HG03175 (cell line): ENCODE measurements around the gene GPC1.

Experiments
- ATAC-seq: cut with Tn5 transposase; IDR thresholded peaks from one replicate; pipeline ENCODE4 v1.9.1; 2021; ENCODE audit warnings: mild to moderate bottlenecking, moderate library complexity; ENCODE audit not compliant: unreplicated experiment

The GPC1 gene

DNA sequence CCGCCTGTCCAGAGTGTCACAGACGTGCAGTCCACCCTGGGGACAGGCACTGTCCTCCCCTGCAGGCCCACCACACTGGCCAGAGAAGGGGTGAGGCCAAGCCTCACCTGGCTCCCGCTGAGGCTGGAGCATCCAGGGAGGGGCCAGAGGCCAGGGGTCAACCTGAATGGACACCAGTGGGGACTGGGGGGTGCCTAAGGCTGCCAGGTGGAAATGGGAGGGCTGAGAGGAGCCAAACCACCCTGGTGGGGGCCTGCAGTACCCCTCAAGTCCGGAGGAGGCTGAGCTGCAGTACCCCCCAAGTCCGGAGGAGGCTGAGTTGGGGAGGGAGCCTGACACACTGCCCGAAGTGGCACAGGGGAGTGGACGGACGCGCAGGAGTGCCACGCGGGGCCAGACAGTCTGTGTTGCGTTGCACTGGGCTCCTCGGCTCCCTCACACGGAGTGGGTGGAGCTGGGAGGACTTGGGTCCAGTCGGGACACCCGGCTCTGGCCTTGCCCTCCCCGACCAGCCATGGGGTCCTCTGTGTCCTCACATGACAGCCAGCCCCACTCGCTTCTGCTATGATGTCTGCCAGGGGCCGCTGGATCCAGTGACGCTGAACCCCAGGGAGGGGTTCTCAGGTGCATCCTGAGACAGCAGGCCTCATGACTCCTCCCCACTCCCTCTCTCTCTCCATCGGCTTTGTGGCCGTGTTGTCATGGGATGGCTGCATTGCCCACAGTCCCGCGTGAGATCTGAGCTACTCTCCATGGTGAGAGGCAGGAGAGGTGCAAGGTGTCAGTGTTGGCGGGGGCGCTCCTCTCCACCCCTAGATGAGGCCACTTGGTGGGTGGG lies 22.3 kb upstream of the GPC1 start:
- no peak for ATAC-seq

DNA sequence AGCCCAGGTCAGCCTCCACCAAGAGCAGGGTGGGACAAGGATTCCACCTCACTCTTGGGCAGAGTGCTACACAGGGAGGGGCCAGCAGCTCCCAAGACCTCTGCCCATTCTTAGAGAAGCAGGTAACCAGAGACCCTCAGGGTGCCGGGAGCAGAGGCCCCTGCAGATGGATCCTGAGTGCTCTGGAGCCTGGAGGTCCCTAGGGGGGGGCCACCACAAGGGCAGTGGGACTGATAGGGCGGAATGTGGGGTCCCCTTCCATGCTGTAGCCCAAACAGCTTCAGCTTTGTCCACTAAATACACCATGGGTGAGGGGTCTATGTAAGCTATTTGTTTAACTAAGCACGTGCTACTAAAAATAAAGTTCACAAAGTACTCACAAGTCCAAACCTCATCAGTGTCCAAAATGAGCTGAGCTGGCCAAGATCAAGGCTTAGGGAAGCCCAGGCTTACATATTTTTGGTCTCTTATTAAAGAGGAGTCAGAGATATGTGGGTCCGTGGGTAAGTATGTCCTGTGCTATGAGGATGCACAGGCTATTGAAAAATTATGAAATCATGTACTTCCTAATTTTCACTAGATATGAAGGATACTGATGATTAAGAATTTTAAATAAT lies 21.5 kb upstream of the GPC1 start:
- no peak for ATAC-seq

DNA sequence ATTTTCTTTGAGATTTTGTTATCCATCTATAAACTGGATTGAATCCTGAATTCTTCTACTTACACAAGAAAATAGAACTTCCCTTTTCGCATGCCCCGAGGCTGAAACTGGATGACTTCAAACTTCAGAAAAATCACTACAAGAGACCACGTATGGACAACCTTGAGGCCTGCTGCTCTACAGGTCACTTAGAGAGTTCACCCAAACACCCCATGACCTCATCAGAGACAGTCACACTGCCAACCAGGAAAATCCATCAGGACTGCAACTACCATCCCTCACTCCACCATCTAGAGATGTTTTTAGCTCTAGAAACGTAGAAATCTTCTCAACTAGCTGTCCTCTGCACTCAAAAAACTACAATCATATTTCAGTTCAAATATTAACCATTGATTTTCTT lies 18.6 kb upstream of the GPC1 start:
- ATAC-seq = no peak

DNA sequence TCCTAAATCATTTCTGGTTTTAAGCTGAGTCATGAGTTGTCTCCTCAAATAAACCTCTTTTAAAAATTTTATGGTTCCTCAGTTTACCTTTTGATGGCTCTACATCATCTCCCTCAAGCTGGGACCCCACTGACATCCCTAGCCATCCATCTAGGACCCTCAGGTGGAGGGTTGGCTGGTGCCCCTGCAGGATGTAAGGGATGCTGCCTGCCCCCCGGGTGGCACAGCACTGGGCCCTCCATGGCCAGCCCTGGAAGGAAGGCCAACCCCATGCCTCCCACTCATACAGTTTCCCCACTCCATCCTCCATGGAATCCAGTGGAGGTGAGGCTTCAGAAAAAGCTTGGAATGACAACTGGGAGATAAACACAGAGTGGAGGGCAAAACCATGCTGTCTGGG lies 17.2 kb upstream of the GPC1 start:
- no peak for ATAC-seq

DNA sequence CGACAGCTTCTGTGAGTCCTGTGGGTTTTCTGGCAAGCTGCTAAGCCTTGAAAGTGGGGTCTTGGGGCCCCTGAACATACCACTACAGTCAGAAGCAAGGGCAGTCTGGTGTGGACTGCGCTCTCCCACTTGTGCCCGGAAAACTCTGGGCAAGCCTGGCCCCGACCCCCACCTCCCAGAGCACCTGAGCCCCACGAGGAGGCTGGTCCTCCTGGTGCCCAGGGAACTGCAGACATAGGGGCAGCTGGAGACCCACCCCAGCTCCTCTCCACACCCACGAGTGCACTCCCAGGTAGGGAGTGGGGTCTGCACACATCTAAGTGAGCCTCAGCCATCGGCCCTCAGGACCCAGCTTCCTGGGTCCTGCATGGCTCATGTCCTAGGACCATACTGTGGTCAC lies 16.2 kb upstream of the GPC1 start:
- ATAC-seq = no peak

DNA sequence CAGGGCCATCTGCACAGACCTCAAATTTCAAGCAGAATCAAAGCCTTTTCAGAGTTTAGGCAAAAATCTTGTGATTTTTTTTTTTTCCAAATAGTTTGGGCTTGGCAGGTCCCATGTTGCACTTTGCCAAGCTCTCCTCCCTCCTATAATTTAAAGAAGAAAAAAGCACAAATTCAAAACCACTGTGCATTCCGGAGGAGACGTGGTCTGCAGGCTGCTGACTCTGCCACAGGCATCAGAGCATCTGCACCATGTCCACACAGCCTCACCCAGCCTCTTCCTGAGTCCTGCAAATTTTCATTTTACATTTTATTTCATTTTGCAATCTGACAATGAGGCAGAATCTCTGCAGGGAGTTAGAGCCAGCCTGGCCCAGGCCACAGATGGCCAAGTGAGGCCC lies 15.7 kb upstream of the GPC1 start:
- no peak for ATAC-seq

DNA sequence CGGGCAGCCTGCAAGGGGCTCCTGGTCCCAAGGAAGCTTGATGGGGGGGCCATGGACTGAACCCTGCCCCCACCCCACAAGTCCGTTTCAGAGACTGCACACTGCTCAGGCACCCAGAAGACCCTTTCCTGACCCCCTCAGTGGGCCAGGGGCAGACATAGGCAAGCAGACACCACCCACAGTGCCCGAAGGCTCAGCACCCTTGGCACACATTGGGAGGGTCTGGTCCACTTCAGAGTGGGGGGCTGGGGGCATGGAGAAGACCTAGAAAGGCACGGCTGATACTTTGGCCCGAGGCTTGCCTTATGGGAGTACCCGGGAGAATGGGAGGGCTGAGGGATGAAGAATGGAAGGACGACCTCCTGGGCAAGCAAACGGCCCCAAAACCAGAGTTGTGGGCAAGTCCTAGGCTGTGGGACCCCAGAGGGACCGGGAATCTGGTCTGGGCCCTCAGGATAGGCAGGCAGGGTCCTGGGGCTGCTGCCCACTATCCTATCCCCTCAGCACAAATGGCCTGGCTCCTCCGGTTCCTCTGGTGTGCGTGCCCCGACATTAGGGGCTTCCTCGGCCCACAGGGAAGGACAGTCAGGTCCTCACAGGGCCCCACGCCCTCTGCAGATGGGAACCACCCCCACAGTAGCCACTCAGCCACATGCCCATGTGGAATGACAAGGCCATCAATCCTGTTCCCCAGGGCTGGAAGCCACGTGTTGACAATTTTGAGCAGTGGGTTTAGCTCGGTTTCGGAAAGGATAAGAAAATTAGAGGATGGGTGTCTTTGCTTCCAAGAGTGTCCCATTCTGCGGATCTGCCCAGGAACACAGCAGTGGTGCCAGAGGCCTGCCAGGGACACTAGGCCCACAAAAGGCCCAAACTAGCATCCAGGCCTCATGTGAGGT lies 15.0 kb upstream of the GPC1 start:
- ATAC-seq = no peak

DNA sequence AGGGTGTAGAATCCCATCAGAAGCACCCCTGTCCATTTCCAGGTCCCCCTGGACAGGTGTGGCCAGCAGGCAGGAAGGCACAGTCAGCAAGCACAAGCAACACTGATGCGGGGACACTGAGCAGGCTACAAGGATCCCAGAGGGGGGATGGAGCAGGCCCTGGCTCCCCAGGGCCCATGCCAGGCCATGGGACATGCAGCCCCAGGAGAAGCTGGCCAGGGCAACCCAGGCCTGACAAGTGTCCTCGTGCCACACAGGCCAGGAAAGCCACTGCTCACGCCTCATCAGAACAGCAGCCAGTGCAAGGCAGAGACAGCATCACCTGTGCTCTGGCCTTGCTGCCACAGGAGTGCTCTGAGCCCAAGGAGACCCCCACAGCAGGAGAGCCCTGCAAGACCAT lies 14.1 kb upstream of the GPC1 start:
- ATAC-seq = no peak

DNA sequence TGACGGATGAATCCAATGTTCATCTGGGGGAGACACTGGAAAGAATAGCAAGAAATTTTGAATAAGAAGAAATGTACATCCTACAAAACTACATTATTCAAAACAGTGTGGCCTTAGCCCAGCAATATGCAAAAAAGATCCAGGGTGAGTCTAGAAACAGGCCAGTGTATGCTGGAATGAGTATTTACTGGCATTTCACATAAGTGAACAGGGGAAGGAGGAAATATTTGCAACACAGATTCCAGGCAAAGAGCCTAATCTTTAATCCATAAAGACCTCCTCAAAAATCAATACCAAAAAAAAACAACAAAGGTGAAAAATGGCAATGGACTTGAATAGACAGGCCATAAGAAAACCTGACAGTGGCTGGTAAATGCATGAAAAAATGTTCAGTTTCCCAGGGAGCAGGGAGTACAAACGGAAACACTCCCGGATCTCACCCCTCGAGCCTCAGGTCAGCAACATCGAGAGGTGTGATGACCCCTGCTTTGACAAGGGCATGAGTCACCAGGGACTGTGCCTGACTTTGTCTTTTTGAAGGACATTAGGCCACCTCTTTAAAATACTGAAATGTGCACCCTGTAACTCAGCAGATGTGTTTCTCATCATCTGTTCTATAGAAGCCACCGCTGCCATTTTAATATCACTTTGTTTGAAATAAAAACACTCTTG lies 12.7 kb upstream of the GPC1 start:
- ATAC-seq = no peak

DNA sequence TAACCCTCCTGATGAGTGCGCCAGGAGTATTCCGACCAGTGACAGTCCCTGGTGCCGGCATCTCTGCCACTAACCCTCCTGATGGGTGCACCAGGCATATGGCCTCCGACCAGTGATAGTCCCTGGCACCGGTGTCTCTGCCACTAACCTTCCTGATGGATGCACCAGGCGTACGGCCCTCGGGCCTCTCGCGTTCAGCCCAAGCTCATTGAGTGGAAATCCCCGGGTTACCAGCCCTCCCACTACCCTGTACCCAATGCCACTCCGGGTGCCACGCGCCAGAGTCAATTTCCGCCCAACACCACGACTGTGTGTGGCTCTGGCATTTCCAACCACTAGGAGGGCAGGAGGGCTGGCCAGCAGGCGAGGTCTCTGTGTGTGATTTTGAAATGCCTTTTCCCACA lies 11.7 kb upstream of the GPC1 start:
- ATAC-seq = no peak

DNA sequence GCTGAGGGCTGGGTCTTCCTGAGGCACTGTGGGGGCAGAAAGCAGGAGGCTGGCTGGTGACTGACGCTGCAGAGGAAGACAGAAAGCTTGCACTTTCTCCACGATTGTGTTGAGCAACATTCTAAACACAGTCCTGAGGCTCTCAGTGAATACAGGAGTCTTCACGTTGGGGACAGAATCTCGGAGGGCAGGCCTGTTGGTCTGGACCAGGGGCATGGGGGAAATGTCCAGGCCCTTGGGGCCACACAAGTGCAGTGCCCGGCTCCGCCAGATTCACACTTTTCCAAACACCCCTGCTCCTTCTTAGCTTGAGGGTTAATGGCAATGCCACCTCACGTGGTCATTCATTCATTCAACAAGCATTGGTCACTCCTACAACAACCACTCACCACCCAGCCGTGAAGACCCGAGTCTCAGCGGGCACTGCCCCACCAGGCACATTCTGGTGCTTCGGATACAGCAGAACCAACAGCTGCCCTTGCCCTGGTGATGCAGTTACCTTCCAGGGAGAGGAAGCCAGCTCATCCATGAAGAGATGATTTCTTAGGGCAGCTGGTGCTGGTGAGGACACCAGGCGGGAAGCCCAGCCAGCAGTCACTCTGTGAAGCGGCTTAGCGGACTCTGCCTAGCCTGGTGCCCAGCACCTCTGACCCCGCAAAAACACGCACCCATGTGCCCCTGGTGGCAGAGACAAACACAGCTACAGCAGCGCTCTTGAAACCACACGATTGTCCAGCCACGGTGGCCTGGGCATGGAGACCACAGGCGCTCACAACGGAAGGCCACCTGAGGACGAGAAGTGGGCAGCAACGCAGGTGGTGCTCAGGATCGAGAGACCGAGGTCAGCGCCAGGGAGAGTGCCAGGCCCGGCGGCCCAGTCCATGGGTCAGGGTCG lies 10.9 kb upstream of the GPC1 start:
- ATAC-seq = no peak

DNA sequence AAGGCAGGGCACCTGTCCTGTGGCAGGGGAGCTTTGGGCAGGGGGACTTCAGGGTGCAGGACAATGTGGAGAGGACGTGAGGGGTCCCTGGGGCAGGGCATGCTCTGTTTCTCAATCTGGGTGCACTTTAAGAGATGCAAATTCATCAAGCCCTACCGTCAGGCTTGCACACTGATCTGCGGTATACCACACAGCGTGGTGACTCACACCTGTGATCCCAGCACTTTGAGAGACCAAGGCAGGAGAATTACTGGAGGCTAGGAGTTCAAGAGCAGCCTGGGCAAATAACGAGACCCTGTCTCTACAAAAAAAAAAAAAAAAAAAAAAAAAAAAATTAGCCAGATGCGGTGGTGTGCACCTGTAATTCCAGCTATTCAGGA lies 10.2 kb upstream of the GPC1 start:
- no peak for ATAC-seq

DNA sequence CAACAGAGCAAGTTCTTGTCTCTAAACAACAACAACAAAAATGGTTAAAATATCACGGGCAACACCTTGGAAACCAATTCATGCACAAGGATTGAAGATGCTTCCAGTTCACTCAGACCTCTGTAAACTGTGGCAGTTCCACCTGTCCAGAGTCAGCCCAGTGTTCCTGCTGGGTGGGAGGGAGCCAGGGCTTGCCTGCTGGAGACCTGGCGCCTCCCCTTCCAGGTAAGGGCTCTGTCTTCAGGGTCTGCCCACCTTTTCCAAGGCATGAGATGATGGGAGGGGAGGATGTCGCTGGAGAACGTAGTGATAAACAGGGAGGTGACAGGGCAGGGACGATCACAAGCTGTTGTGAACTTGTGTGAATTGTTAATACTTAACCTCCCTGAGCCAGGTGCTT lies 9.8 kb upstream of the GPC1 start:
- ATAC-seq = no peak

DNA sequence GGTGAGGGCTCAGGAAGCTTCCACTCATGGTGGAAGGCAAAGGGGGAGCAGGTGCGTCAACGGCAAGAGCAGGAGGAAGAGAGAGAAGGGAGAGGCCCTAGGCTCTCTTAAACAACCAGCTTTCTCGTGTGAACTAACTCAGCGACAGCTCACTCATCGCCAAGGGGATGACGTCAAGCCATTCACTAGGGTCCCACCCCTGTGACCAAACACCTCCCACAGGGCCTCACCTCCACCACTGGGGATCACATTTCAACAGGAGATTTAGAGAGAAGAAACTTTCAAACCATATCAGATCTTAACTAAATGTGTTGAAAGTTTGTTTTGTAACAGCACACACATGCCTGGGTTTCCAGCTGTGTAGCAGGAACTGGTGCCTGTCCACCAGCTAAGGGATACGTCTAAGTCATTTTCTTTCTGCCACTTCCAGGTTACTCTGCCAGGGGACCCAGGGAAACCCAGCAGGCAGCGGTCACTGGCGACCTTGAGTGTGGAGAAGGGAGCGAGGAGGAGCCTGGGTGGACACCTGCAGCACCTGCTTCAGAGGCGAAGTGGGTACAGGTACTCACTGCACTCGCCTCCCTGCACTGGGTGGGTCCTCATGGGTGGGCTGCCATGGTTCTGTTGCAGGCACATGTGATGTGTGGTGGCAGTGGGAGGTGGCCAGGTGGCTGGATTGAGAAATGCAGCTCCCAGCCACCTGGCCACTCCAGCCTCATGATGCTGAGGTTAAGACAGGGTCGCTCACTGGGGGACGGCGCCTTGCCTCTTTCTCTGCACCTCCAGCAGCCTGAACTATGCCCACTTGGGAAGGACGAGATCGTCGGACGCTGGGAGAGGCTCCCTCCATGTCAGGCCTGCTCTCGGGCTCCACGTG lies 8.4 kb upstream of the GPC1 start:
- no peak for ATAC-seq

DNA sequence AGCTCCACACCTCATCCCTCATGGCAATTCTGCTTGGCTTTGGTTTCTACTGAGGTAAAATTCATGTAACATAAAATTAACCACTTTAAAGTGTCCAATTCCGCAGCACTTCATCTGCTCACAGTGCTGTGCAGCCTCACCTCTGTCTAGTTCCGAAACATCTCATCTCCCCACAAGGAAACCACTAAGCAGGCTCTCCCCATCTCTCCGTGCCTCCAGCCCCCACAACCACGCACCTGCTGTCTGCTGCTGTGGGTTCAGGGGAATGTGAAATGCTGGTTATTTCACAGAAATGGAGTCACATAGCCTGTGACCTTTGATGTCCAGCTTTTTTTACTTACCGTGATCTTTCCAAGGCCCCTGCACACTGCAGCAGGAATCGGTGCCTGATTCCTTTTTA lies 7.7 kb upstream of the GPC1 start:
- no peak for ATAC-seq

DNA sequence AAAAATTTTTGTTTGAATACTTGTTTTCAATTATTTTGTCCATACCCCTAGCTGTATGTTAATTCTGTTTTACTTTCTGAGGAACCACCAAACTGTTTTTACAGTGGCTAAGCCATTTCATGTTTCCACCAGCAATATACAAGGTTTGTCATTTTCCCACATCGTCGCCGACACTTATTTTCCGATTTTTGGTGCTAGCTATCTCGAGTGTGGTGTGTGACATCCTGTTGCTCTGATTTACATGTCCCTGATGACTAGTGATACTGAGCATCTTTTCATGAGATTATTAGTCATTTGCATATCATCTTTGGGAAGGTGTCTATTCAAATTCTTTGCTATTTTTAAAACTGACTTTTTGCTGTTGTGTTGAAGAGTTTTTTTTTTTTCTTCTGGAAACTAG lies 7.2 kb upstream of the GPC1 start:
- no peak for ATAC-seq

DNA sequence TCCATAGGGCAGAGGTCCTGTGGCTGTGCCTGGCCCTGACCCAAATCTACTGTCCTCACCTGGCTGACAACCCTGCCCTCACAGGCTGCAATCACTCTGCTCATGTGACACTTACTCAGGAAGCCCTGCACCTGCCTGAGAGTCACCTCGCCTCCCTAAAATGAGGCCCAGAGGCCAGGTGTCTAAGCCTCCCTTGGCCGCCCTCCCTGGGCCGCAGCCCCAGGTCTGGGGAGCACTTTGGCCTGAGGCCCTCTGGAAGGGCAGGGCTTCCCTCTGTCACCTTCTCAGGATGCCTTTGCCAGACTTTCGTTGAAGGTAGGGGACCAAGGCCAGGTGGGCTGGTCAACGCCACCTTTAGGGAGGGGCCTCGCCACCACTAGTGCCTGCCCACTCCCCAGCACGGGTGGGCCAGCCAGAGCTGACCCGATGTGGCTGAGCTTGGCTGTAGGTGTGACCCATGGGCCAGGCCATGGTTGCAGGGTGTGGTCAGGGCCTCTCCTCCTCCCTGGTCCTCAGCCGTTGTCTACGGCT lies 6.1 kb upstream of the GPC1 start:
- no peak for ATAC-seq

DNA sequence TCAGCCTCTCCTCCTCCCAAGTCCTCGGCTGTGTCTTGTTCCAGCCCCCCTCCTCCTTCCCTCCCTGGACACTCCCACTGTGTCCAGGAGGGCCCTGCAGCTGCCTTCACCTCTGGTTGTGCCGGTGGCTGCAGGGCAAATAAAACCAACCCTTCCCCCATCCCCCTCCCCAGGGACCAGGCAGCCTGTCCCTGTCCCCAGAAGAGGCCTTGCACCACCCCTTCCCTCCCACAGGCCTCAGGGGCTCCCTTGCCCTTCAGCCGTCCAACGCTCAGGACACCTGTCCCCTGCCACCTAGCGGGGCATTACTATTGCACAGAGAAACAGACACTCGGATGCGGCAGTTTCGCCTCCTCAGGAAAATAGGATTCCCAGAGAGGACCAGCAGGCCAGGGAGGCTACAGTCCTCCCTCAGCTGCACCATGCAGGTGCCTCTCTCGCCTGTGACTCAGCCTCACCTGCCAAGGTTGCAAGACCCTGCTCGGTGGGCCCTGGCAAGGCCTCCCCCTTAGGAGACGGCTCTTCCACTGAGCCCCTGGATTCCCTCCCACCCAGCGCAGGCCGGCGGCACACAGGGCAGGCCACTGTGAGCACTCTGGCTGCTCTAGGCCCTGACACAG lies 5.5 kb upstream of the GPC1 start:
- ATAC-seq = no peak

DNA sequence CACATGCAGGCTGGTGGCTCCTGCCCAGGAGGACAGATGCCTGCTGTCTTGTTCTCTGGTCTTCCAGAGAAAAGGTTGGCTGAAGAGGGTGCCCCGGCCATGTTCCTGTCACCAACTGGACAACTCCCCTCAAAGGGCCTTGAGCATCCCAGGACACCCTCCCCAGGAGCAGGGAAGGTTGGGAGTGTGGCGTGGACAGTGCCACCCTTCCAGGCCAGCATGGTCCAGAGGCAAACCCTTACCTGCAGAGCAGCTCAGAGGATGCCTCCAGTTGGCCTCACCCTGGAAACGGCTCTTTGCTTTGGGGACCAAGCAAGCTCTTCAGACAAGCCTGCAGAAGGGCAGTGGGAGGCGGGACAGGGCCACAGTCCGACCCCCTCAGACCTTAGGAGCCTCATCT lies 4.9 kb upstream of the GPC1 start:
- ATAC-seq = no peak
